GM18511 (cell line): ENCODE measurements around the gene TRIP13.
A peak's percentile ranks its signal among the peaks of the same experiment; 100 is the strongest.
"Not testable (repeated sequence)": the region's sequence is repeated elsewhere in the genome, so short reads cannot be mapped to it uniquely, and the experiment has no call there.

Experiments
- ATAC-seq: cut with Tn5 transposase; IDR thresholded peaks from one replicate; pipeline ENCODE4 v1.9.1; 2021; ENCODE audit warnings: mild to moderate bottlenecking, moderate library complexity; ENCODE audit not compliant: unreplicated experiment

Gene TRIP13

DNA sequence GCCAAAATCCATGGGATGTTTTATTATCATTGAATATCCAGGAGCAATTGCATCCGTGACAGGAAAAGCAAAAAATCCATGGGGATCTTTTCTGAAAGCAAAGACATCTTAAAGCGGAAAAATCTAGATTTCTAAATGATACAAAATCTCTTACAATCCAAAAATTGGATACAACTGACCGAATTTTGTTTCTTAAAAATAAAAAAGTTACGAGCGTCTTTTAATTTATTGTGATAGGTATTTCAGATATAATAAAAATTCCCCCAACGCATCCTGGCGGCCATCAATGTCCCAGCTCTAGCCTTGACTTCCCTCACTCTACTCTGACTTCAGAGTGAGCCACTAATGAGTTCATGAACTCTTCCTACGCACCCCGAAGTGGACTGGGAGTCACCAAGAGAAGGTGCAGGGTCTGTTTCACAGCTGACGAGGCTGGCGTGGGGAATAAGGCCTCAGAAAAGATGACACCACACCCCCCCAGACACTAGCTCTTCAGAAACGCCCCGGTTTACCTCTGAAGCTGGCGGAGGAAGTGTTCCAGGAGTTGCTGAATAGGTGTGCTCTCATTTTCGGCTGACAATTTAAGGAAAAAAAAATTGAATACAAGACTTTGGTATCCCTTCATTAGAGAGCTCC, 3.5 kb upstream of the TRIP13 start:
- no peak for ATAC-seq

DNA sequence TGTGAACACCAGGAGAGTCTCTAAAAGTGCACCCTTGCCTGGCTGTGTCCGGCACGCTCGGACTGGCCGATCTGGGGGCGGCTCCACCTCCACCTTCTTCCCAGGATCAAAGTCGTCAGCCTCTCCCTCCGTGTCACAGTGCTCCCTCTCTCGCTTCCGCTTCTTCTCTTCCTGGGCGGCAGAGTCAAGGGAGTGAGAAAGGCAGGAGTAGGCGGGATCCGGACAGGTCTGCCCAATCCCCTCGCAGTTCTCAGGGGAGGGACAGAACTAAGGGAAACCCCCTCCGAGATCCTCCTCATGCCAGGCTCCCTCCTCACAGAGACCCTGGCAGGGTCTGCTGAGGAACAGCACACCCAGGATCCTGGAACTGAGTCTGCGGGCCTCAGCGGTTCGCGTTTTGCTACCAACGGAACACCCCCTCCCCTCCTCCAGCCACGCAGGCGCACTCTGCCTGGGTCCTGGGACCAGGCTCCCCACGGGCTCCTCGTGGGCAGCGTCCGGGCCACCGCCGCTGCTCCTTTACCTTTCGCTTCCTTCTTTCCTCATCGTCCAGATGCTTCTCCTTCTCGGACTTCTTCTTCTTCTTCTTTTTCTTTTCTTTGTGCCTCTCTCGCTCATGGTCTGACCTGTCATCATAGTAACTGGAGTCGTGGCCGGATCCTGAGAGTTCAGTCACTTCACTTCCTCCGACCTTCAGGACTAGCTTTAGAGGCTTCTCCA, 1.4 kb upstream of the TRIP13 start:
- no peak for ATAC-seq

DNA sequence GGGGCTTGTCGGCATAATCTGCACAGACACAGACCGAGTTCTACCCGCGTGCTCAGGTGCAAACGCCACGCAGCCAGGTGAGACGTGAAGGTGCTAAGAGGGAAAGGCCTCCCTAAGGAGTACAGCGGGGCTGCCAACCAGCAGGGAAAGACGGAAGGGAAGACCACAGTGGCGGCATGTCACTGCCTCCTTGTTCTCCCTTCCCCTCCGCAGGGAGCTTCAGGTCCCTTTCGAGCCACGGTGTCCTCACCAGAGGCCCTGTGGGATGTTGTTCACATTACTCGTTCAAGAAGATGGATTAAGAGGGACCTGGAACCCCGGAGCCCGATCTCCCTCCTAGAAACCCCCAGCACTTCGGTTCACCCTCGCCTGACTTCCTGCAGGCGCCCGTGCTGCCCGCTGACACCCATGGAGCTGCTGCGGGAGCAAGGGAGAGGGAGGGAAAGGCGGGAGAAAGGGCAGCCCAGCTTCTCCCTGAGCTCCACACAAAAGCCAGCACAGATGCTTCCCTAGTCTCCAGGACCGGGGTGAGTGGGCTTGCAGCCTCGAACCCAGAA, 769 bp upstream of the TRIP13 start:
- peak; percentile 6 for ATAC-seq

DNA sequence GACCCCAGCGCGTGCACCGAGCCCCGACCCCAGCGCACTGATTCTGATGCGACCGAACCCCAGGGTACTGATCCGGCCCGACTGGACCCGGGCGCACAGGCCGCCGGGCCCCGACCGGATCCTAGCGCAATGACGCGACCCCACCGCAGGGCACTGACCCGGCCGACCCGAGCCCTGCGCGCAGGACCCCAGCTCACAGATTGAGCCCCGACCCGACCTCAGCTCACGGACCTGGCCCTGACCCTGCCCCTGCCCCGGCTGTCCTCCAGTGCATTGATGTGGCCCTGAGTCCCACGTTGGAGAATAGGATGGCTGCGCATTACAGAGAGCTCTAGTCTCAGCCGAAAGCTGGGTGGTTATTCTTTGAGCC, 438 bp downstream of the TRIP13 start:
- ATAC-seq, result peak; percentile 9

DNA sequence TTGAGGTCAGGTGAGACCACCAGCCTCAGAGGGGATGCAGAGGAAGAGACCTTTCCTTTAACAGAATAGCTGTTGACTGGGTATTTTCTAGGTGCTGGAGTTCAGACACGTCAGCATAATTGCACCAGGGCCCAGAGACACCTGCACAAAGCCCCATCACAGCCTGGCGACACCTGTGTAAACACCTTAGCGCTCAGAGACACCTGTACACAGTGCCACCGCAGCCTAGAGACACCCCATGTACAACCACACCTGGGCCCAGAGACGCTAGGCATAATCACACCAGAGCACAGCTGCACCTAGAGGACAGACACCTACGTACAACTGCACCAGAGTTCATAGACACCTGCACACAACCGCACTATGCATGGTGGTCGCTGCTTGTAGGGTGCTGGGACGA, 1.0 kb downstream of the TRIP13 start:
- ATAC-seq, result no peak

DNA sequence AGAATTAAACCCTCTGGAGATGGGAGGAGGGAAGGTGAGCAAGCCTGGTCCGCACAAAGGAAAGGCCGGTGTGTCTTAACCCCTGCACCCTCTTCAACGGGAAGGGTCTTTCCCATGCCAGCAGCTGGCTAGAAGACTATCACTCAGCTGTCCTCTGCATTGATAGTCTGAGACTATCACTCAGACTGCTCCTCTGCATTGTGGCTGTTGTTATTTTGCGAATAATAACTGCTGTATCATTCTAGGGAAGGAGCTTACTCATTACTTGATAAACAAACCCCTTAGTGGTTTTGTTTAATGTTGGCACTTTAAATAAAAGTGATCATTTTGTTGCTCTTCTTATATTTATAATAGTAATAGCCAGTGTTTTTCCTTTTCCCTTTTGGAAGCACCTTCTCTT, 8.1 kb downstream of the TRIP13 start:
- no peak for ATAC-seq

DNA sequence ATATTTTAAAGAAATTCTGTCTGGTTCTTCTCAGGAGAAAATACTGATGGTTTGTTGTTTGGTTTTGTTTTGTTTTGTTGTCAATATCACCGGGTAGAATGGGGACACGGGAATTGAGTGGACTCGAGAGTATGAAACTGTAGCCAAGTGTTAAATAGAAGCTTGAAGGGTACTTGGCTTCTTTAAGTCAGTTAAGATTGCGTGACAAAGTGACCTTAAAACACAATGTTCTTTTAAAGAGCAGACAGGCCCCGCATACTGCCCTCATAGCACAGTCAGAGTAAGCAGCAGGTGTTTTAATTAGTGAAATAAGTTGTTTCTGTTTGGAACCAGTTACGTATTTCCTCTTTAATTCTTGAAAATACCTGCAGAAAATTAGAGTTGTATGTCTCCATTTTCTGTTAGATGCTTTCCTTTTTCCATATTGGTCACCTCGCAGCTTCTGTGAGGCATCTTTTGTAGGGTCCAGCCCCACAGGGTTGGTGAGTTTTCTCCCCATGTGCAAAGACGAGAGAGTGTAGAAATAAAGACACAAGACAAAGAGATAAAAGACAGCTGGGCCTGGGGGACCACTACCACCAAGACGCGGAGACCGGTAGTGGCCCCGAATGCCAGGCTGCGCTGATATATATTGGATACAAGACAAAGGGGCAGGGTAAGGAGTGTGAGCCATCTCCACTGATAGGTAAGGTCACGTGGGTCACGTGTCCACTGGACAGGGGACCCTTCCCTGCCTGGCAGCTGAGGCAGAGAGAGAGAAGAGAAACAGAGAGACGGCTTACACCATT, 9.6 kb downstream of the TRIP13 start:
- no peak for ATAC-seq

DNA sequence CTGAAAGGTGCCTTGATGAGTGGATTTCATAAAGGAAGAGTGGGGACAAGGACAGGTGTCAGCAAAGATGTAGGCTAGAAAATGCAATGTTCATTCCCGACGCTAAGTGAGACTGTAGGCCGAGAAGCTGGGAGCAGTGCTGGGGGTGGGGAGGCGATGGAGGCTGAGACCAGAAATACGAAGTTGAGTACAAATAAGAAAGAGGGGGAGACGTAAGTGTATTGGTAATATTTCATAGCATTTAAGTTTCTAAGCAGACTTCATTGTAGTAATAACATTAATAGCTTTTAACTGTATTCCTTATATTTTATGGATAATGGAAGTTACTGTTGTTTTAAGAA, 11.0 kb downstream of the TRIP13 start:
- ATAC-seq, result no peak

DNA sequence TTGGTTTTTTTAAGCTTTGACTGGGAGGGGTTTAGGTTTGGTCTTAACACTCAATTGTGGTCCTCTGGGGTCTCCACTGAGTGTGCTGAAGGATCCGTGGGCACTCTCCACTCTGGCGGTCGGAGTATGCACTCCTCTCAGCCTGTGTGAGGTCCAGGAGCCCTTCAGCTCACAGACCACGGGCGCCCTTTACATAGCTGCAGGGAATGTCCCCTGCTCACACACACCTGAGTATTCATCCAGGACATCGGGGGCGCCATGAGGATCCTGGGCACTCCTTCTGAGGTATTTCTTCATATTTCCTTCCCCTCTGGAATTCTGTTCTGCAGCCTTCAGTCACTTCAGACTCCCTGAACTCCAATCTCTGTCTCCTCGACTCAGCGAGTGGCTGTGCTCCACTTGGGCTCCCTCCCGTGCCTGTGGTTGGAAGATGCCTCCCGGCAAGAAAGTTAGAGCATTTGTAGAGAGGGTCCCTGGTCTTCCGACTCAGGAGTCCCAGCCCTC, 12.5 kb downstream of the TRIP13 start:
- no peak for ATAC-seq

DNA sequence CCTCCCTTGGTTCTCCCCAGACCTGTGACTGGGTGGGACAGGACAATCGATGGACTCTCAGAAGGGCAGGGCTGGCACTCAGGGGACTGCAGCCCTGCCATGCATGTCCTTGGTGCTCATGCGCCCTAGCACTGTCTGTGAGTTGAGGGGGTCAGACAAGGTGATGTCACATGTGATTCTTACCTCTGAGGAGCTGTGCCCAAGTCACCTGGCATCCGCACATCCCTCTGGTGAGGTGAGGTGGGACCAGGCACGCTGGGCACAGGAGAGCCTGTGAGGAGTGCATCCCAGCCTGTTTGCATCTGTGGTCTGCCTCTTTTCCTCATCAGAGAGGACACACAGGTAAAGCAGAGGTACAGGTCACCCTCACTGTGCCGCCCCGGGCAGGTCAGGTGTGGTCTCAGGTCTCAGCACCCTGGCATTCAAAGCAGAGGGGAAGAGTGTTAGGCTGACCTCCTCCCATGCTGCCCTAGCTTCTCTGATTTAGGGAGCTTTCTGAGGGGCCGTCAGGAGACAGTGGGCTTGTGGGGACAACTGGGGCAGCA, 14.8 kb downstream of the TRIP13 start:
- ATAC-seq, result no peak

DNA sequence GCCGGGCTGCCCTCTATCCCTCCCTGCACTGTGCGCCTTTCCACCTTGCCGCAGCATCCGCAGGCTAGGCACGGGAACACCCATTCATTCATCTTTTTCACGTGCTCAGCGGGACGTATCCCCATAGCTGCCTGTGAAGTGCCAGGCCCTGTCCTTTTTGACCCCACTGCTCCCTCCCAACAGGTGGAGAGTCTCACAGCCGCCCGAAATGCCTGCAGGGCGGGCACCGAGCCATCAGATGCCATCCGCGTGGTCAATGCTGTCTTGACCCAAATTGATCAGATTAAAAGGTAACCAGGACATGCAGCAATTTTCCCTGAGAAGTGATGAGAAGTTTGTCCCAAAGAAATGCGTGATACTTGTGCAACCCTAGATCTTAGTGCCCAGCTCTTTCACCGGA, 15.5 kb downstream of the TRIP13 start:
- ATAC-seq, result no peak

DNA sequence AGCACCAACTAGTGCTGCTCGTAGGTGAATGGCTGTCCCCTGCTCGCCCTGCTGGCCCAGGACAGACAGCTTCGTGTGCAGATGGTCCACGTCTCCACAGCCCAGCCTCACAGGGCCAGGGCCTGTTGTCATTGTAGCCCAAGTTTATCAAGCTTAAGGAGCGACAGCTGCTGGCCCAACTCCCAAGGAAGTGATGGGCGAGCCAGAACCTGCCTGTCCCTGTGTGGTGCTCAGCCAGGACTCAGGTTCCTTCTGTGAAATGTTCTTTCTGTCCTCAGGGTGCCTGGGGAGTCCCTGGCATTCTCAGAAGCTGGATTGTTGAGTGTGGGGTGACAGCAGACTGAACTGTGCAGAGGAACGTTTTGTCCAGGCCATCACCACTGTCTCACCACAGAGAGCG, 16.4 kb downstream of the TRIP13 start:
- no peak for ATAC-seq

DNA sequence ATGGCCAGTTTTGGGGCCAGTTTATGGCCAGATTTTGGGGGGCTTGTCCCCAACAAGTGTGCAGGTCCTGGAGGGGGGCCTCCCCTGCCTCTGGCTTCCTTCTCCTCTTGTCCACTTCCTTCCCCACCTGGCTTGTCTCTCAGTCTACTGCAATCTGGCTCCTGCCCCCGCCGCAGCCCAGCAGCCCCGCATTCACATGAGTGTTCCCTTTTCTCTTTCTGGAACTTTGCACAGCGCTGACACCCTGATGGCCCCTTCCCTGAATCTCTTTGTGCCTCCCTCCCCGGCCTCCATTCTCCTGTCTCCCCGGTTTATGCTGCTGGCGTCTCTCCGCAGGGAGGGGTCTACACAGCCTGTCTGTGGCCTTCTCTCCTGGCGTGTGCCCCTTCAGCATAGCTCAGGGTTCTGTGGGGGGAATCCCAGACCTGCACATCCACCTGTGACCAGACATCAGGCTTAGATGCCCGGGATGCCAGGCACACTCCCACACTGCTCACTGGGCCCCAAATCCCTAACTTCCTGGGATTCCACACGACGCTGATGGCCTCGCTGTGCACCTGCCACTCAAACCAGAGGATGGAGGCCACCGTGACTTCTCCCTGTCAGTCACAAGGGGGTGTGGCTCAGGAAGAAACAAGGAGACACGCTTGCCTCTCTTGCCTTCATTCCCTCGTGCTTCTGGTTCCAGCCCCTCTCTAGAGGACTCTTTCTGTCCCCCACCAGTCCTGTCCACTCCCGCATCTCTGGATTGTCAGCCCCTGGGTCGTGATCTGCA, 17.5 kb downstream of the TRIP13 start:
- no peak for ATAC-seq

DNA sequence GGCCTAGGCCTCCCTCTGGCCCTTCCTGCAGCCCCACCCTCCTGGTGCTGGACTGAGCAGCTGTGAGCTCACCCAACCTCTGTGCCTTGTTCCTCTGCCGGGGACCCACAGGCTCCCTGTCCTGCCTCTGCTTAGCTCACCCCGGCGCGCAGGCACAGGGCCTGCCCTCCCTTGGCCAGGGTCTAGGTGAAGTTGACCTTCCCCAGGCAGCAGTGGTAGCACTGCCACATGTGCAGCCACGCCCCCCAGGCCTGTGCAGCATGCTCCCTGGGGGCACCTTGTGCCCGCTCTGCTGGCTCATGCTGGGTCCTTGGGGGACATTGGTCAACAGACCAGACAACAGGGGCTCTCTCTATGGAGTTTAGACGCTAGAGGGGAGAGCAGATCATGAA, 18.1 kb downstream of the TRIP13 start:
- no peak for ATAC-seq

DNA sequence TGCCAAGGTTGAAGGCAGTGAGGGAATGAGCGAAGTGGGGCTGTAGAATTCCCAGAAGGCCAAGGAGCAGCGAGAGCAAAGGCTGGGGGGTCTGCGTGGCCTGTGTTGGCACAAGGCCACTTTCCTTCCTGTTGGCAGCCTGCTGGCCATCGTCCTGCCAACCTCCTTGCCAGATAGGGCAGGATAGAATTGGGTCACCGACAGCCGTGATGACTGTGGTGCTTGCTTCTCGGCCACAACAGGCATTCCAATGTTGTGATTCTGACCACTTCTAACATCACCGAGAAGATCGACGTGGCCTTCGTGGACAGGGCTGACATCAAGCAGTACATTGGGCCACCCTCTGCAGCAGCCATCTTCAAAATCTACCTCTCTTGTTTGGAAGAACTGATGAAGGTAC, 18.9 kb downstream of the TRIP13 start:
- ATAC-seq, result no peak

DNA sequence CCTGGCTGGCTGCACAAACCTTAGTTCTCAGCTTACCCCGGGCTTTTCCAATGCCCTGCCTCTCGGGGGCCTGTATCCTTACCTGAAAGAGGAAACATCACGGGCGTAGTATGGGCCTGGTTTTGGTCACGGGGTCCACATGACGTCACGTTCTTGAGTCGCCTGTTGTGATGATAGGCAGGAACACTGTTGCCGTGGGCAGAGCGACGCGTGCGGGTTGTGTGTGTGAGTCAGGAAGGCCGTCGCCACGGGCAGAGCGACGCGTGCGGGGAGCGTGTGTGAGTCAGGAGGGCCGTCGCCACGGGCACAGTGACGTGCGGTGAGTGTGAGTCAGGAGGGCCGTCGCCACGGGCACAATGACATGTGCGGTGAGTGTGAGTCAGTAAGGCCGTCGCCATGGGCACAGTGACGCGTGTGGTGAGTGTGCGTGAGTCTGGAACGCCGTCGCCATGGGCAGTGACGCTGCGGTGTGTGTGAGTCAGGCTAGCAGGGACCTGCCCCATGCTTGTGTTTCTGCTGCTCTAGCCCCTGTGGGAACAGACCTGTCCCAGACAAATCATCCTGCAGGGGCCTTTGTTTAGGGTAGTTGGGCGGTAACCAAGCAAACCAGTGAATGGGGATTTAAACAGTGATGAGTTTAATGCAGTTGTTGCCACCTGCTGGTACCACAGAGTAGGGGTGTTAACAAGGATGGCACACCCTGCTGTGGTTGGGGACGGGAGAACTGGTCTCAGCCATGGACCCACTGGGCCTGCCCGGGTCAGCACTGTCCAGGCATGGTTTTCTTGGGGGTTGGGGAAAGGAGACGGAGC, 19.8 kb downstream of the TRIP13 start:
- ATAC-seq, result no peak

DNA sequence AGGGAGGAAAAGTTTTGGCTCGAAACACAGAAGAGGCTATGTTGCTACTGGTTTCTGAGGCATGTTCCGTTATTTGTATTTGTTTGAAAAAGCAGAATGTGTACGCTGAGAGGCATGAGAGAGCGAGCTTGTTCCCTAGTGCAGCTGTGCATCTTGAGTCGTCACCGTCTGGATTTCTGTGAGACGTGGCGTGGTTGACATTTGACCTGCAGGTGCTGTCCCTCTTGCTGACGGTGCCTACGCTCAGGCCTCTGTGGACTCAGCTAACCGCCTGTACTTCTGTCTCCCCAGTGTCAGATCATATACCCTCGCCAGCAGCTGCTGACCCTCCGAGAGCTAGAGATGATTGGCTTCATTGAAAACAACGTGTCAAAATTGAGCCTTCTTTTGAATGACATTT, 21.5 kb downstream of the TRIP13 start:
- no peak for ATAC-seq

DNA sequence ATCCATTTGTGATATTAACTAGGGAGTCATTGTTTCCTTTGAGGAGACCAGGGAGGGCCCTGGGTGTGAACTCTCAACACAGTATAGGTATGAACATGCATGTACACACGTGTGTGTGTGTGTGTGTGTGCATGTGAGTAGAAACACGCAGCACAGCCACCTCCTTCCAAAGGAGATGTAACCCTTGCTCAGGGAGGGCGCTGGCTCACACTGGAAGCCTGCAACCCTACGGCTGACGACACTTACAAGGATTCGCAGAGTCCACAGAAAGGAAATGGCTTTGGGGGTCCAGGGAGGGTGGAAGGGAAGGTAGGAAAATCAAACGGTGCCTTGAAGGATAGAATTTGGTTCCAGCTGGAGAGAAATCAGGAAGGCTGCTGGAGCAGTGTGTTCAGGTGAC, 21.9 kb downstream of the TRIP13 start:
- ATAC-seq, result no peak

DNA sequence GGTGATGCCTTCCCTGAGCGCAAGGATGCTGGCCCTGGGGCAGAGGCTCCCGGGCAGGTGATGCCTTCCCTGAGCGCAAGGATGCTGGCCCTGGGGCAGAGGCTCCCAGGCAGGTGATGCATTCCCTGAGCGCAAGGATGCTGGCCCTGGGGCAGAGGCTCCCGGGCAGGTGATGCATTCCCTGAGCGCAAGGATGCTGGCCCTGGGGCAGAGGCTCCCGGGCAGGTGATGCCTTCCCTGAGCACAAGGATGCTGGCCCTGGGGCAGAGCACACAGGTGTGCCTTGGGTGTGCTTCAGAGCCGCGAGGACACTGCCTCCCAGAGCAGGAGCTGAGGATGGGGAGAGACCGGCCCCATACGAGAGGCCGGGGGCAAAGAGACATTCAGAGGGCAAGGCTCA, 22.7 kb downstream of the TRIP13 start:
- not testable (repeated sequence) for ATAC-seq

DNA sequence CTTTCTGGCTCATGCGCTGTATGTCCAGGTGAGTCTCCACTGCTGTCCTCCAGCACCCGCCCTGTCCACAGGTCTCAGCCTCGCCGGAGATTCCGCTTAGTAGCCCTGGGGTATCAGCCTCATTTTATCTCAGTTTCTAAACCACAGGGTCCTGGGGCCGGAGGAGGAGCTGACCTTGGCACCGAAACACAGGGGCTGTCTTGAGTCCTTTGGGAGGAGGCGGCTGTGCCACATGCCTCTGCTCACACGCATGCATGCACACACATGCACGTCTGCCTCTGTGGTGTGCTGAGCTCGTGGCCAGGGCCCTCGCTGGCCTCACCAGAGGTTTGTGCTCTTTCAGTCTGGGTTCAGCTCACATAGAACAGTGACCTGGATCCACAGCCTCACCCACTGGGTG, 23.3 kb downstream of the TRIP13 start:
- no peak for ATAC-seq
